RPMI8226 (cell line): ENCODE measurements around the gene RIMBP2.

ENCODE experiments used
- DNase-seq: peaks from one replicate; pipeline ENCODE4 v3.0.0-alpha.2; 2015

The RIMBP2 gene

DNA sequence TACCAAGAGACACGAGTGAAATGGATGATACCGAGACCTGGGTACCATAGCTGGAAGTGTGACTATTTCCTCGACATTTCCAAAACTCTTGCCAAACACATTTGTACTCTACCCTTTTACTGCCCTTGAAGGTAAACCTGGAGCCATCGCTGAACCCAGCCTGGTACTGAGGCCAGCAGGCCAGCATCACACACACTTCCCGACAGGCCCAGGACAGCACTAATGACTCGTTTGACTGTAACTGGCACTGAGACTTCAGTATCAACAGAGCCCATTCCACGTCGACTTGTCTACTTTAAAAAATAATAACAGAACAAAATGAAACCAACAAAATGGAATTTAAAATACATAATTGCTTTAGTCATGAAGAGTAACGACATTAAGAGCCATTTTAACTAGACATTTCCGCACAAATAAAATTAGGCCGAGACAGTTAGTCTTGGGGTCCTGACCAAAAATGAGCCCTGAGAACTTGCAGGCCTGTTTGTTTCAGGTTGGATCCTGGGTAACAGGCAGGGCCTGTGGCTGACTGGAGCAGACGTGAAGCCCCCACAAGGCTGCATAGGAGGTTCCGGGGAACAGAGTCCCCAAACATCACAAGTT lies 94.3 kb downstream of the RIMBP2 start:
- no peak for DNase-seq

DNA sequence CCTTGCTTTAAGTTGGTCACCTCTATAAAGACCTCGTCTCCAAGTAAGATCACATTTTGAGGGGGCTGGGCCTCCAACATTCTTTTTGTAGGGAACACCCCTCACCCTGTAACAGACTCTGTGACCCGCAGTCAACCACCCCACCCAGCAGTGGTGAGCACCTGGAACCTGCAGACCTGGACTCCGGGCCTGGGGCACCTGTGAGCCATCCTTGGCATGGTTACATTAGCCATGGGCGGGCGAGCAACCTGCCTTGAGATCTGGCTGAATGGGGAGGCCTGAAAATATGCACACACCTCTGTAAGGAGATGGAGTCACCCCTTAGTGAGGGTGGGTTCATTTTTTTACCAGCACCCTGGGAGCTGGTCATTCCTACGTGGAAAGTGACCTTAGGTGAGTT lies 95.3 kb downstream of the RIMBP2 start:
- DNase-seq, result no peak

DNA sequence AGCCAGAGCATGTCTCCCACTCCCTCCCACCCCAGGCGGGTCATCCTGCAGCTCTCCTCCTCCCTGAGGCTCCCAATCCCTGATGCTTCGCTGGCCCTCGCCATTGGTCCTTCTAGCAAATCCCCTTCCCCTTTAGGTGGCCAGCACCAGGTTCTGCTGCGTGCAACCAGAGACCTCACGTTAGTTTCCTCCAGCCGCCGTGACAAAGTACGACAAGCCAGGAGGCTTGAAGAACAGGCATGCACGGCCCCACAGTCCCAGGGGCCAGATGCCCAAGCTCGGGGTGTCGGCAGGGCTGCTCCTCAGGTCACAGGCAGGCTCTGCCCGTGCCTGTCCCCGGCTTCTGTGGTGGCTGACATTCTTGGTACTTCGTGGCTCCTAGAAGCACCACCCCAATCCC lies 95.8 kb downstream of the RIMBP2 start:
- no peak for DNase-seq

DNA sequence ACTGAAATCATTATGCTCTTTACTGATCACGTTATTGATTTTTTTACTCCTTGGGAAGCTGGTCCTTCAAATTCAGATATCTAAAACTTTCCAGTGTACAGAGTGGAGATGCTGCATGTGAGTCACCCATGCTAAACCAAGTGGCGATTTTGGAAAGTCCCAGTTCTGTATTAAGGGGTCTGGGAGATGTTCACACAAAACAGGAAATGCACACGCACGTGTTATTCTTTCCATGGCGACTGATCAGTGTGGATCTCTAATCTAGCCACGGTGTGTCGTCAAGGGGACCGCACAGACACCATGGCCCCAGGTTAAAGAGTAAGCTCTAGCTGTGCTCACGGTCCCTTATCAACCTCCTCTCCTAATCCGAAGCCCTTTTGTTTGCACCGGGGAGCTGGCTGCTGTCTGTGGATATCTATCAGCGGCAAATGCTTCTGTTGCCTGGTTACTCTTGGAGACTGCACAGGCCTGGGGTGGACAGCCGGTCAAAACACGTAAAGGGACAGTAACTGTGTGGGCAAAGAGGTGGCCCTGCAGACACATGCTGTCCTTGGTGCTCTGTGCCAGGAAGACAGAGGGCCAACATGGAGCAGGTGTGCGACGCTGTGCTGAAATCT lies 96.6 kb downstream of the RIMBP2 start:
- no peak for DNase-seq

DNA sequence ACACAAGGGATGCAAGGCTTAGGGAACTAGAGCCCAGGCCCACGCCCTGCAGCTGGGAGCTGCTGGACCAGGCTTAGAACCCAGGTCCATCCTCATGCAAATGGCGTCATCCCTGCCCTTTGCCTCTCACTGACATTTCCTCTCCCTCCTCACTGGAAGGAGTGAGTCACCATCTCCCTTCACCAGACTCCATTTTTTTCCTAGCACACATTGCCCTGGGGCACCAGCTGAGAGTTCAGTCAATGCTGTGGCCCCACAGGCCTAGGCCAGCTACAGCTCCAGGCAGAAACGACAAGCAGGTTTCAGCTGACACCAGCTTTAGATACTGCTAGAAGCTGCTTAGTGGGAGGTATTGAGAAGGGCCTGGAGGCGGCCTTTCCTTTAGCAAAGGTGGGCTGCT lies 98.9 kb downstream of the RIMBP2 start:
- no peak for DNase-seq

DNA sequence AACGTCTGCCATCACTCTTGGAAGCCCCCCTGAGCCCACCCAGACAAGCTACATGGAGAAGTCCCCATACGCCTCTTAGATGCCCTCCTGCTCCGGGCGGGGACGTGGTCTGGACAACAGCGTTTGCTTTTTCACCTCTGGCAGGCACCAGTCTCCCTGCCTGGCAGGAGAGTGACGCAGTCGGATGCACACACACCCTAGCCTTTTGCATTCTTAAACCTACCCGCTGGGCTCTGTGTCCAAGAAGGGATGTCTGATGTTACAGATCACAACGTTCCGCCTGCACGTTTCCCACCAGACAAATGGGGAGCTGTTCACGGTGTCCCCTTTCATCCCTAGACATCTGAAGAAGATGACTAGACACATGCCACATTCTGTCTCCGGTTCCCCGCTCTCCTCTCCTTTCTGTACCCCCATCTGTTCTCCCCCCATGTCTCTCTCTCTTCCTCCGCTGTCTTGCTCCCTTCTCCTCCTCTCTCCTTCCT lies 100.2 kb downstream of the RIMBP2 start:
- DNase-seq, result no peak

DNA sequence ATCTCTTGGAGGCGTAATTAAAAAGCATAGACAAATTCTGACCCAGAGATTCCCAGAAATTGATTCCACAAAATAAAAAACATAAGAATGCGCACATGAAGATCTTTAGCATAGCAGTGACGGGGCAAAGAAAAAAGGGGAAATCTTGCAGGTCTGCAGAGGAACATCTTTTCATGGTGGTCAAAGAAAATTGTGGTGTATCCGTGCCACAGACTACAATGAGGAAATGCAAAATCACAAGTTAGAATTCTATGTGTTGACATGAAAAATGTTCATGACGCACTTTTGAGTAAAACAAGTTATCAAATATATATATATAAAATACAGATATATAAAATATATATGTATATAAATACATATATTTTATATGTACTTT lies 101.6 kb downstream of the RIMBP2 start:
- DNase-seq, result no peak

DNA sequence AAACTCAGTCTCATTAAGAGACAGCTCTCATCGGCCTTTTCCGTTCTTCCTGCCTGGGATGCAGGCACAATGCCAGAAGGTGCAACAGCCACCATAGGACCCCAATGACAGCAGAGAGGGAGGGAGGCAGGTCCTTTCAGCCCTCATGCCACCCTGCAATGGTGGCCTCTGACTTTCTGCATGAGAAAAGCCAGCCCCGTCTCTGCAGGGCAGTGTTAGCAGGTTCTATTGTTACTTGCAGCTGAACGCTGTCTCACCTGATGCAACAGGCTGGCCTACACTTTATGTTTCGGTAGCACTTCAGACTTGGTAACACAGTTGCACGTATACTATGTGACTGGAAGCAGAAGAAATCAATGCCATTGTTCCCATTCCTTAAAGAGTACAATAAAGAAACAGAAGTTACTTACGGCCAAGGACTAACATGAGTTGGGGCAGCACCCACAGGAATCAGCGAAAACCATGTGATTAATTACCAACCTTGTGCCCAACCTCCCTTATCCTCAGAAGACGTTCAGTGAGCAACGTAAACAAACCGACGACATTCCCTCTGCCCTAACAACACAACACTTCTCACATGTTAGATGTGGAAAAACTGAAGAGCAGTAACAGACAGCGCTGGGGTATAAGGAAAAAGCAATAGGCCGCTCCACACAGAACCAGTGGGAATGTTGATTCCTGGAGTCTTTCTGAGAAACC lies 102.1 kb downstream of the RIMBP2 start:
- DNase-seq, result no peak

DNA sequence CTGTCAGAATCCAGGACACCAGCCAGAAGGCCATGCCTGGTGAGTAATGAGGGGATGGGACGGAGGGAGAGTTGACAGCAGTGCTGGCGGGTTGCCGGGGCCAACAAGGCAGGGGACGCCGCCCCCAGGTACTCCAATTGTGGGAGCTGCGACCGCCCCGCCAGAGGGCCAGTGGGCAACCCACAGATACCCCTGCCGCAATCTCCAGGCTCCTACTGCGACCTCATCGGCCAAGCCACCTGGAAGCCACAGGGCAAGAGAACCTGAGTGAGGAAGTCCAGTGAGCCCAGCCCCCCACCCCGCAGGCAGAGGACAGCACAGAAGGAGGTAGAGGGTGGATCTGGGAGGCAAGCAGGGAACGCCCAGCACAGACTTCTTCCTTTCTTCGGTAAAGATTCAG lies 103.0 kb downstream of the RIMBP2 start:
- no peak for DNase-seq

DNA sequence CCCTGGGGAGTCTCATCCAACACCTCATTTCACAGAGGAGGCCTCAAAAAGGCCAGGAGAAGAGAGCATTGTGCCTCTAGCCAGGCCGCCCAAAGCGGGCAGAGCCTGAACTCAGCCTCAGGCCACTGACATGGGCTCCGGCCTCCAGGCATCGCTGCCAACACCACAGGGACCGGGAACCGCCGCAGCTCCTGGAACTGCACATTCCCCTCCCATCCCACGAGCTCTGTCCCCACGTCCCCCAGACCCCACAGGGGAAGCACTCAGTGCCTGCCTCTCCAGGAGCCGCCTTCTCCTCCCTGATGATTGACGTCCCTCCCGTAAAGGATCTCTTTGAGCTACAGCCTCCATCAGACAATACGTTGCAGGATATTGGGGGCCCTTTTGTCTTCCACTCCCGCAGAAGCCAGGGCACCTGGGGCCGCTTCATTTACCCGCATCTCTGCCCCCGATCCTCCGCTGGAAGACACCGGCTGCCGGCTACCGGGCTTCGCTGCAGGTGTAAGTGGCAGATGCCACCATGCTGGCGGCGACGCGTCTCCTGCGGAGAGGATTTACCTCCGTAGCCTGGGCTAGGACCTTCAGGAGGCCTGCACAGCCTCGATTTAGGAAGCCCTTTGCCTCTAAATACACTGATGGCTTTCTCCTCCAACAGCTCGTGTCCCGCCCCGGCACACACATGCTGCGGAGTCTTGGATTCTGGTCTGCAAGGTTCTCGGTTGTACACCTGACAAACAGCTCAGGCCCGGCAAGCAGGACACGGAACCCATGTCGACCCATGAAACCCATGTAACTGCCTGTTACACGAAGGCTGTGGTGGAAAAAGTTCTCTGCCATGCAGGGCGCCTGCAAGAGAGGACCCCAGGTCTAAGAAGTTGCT lies 104.8 kb downstream of the RIMBP2 start:
- DNase-seq, result no peak

DNA sequence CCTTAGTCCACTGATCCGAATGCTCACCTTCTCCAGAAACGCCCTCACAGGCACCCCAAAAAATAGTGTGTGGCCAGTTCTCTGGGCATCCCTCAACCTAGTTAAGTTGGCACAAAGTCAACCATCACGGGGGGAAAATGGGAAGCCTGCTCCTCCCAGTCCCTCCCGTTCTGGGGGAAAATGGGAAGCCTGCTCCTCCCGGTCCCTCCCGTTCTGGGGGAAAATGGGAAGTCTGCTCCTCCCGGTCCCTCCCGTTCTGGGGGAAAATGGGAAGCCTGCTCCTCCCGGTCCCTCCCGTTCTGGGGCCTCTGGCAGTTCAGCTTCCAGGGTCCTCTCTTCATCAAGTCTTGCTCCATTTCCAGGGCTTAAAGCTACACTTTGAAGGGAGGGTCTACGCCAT lies 106.1 kb downstream of the RIMBP2 start:
- DNase-seq, result no peak

DNA sequence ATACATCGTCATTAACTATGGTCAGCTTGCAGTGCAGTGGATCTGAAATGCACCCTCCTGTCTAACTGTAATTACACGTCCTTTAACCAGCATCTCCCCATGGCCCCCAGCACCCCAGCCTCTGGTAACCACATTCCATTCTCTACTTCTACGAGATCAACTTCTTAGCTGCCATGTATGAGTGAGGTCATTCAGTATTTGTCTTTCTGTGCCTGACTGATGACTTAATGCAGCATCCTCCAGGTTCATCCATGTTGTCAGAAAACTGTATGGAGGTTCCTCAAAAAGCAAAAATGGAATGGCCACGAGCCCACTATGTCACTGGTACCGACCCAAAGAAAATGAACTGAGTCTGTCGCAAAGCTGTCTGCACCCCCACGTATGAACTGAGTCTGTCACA lies 107.3 kb downstream of the RIMBP2 start:
- no peak for DNase-seq

DNA sequence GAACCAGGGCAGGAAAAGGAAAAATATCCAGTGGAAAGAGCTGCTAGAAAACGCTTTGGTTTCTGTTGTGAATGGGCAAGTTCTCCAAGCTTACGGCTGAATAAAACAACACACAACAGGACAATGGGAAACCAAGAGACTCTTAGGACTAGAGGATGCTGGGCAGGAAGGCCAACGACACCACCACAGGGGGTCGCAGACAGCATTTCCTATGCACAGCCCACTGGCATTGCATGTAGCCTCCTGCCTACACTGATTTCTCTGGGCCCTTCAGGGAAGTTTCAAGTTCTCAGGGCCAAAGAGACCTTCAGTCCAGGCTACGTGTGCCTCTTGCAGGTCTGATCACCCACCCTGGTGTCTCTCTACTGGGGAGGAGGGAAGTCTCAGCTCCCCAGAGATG lies 108.0 kb downstream of the RIMBP2 start:
- no peak for DNase-seq

DNA sequence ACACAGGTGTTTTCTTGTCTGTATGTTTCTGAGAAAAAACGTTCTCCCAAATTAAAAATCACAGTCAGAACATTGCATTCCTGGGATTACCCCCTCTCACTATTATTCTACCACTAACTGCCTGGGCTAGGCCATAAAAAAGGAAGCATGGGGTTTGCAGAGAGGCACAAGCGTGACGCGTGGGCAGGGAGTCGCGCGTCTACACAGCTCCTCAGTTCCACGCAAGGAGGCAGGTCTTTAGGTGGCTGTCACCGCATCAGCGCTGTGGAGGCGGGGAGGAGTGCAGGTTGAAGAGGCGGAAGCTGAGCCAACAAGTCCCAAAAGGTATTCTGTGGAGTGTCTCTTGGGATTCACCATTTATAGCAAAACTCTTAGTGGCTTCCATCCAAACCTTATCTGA lies 109.9 kb downstream of the RIMBP2 start:
- no peak for DNase-seq

DNA sequence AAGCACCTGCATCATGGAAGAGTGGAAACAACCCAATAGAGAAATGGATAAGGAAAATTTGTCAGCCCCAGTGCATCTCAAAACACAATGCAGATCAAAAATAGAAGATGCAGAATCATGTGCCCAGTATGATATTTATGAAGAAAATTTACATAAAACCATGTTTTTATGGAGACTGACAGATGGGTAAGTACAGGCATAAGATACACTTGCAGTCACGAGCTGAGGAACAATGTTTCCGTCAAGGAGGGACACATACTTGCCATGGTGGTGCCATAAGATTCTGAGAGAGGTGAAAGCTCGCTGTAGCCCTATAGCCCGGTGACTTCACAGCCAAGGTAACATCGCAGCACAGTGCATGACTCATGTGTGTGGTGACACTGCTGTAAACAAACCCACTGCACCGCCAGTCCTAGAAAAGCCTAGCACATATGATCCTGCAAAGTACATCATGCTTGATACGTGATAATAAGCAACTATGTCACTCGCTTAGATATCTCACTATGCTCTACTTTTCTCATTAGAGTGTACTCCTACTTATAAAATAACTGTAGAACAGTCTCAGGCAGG lies 112.6 kb downstream of the RIMBP2 start:
- DNase-seq, result no peak

DNA sequence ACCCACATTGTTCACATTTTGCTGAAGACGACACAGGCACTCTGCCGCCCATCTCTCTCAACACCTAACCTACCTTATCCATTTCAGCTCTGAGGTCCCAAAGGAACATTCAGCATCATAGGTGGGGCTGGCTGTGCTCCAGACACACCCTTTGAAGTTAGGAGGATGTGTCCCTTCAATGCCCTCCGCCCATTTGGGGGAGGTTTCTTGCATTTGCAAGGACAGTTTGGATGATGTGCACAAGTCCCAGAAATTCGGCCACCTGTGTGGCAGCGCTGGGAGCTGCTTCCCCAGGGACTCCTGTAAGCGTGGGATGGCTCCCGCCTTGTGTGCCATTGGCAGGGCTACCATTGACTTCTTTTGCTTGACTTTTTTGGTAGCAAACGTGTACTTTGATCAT lies 113.8 kb downstream of the RIMBP2 start:
- DNase-seq, result no peak

DNA sequence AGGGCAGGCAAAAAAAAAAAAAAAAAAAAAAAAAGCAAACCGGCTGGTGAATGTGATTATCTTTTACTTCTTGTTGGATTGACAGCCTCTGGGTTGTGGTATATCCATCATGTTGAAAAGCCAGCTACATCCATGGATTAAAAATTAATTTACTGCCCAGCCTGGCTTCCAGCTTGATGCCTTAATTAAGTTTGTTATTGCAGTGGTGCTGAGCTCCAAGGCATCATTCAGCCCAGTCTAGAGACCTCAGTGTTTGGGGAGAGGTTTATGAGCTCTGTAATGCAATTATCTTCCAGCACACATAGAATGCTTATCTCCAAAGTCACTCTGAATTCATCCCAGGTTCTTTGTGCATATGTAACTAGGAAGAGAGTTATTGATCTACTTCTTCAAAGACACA lies 114.8 kb downstream of the RIMBP2 start:
- DNase-seq, result no peak

DNA sequence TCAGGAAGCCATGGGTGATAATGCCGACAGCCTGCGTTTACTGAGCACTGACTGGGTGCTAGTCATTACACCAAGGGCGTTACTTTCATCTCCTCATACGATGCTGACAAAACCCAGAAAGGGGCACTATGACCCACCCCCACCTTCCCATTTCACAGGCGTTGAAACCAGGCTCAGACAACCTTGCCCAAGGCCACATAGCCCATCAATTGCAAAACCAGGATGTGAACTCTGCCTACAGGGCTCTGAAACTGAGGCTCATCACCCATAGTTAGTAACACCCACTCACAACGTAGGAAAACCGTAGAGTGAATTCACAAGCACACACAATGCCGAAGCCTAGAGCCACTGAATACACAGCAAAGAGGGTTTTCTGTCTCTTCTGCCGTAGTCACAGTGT lies 119.9 kb downstream of the RIMBP2 start:
- no peak for DNase-seq

DNA sequence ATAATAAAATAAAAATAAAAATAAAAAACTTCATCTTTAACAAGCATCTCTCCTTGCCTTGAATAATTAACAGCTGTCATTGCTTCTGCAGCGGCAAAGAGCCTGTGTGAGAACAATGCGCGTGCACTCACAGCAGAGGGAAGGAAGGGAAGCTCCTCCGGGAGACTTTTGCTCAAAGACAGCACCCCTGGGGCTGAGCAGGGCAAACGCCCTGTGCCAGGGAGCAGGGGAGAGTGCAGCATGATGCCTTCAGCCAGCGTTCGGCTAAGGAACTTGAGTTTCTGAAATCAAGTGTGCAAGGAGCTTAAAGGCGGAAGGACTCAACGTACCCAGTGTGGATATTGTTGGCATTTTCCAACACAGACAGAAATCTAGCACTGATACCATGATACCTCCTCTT lies 120.5 kb downstream of the RIMBP2 start:
- no peak for DNase-seq

DNA sequence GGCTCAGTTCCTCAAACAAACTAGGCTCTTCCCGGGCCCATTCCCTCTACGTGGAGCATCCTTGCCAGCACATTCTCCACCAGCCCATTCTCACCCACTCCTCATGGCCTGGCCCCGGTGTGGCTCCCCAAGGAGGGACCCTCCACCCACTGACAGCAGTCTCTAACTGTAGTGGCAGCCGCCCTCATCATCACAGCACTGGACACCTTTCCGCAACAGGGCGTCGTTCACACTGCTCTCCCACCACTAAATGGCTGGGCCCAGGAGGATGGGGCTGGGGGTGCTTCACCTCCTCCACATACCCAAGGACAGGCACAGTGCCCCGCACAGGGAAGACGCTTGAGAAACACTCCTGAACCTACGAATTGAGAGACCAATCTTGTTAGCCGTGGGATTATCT lies 123.0 kb downstream of the RIMBP2 start:
- DNase-seq, result no peak

DNA sequence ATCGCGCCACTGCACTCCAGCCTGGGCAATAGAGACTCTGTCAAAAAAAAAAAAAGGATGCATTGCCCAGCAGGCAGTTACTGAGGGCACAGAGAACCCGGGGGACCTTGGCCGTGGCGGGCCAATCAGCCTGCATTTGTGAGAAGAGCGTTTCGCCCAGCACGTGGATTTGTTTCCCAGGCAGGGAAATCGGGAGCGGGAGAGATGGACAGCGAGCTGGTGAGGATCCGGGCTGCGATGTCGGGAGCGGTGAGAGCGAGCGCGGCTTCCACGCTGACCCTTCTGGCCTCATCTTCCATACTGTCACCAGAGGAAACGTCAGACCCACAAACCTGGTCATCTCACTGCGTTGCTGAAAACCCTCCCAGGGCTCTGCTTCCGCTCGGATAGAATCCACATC lies 123.5 kb downstream of the RIMBP2 start:
- no peak for DNase-seq

DNA sequence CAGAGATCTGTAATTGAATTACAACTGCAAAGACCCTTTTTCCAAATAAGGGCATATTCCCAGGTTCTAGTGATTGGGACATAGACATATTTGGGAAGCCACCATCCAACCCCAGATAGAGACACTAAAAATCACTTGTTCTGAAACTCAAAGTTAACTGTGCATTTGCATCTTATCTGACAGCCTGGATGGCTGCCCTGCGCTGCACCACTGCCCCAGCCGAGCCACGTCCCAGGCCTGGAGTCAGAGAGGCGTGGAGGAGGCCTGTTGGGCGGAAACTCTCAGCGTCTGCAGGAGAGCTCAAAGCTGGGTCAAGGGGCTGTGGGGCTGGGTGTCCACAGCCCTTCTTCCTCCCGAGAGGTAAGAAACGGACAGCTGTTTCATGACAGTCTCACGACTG lies 124.4 kb downstream of the RIMBP2 start:
- DNase-seq, result no peak

DNA sequence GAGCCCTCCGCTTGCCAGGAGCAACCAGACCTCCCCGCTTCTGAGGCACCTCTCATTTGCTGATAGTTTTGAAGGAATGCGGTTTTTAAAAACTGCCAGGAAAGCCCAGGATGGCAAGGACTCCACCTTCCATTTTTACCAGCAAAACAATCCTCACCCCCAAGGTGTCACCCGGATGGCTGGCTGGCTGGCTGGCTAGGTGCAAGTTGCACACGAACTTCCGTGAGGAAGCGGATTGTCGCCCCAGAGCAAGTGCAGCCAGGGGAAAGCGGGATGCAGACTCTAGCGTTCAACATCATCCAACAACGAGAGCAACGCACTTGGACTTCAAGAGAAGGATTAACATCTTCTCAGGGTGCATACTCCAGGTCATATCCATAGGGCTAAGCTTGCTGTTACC lies 125.4 kb downstream of the RIMBP2 start:
- no peak for DNase-seq
